Measurements from ENCODE around the gene TENM4. TPM values are rescaled to one million over a fixed set of nuclear protein-coding genes. Genes with fewer than 3 reads are reported as not detected.

TENM4 gene
- total RNA-seq, 1 experiment from 2014 or later = 25.0 TPM

DNA sequence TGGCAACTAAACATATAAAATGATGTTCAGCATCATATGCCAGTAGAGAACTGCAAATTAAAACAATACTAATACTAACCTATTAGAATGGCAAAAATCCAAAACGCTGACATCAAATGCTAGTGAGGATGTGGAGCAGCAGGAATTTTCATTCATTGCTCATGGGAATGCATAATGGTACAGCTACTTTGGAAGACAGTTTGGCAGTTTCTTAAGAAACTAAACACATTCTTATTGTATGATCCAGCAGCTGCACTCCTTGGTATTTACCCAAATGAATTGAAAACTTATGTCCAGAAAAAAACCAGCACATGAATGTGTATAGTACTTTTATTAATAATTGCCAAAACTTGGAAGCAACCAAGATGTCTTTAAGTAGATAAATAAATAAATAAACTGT lies 258.0 kb downstream of the TENM4 start:
- POLR2A ChIA-PET = no interaction called here
- Mint-ChIP-seq H3K27ac (no peak overlapping the region), H3K27me3 (ENCODE audit: low read depth) (peaks cover 22% of the 10 kb centered on the region), H3K9me3 (peaks cover 8% of the 10 kb centered on the region), H3K36me3 (peaks cover 5% of the 10 kb centered on the region; the same call in 1 of the 2 replicates), H3K4me3 (no peak overlapping the region), H3K4me1 (no peaks in the 10 kb centered on the region)
- TF ChIP-seq ATF1 (CRISPR knock-in tag; IDR thresholded peaks at IDR 0.05) = no peak
- no peak for TF ChIP-seq EMX1 (CRISPR knock-in tag; IDR thresholded peaks at IDR 0.05)
- no peak for TF ChIP-seq HMGA2 (CRISPR knock-in tag; IDR thresholded peaks at IDR 0.05)
- TF ChIP-seq, protein P1, sequence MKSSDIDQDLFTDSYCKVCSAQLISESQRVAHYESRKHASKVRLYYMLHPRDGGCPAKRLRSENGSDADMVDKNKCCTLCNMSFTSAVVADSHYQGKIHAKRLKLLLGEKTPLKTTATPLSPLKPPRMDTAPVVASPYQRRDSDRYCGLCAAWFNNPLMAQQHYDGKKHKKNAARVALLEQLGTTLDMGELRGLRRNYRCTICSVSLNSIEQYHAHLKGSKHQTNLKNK (CRISPR knock-in tag; IDR thresholded peaks at IDR 0.05) = no peak
- TF ChIP-seq ZNF138 (CRISPR knock-in tag; conservative IDR thresholded peaks at IDR 0.05) = no peak
- TF ChIP-seq NR1H2 (CRISPR knock-in tag; IDR thresholded peaks at IDR 0.05) = no peak
- no peak for DNase-seq (ENCODE audit: low spot score)
- CTCF ChIA-PET = no interaction called here
- ATAC-seq = no peak

DNA sequence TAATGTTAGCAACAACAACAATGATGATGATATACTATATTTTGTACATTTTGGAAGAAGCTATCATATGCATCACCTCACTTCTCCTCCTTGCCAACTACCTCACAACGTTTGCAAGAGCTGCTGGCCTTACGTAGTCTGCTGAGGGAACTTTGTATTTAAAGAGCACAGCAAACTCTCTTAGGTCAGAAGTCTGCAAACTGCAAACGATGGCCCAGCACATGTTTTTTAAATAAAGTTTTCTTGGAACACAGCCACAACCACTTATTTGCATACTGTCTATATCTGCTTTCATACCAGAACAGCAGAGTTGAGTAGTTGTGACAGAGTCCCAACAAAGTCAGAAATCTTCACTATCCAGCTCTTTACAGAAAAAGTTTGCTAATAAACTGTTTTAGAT lies 261.7 kb downstream of the TENM4 start:
- no peak overlapping the region for H3K4me3 Mint-ChIP-seq
- ChIA-PET CTCF (interaction anchor here (0.7 kb wide), 1 partner anchor 79 kb away, joined by 3 read pairs; no protein-coding TSS in a partner anchor), POLR2A (no interaction called here)
- peaks cover 8% of the 10 kb centered on the region for H3K4me1 Mint-ChIP-seq
- H3K27me3 Mint-ChIP-seq (ENCODE audit: low read depth) = peaks cover 16% of the 10 kb centered on the region
- no peak overlapping the region for H3K27ac Mint-ChIP-seq
- TF ChIP-seq, protein P2, sequence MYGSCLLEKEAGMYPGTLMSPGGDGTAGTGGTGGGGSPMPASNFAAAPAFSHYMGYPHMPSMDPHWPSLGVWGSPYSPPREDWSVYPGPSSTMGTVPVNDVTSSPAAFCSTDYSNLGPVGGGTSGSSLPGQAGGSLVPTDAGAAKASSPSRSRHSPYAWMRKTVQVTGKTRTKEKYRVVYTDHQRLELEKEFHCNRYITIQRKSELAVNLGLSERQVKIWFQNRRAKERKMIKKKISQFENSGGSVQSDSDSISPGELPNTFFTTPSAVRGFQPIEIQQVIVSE (CRISPR knock-in tag; IDR thresholded peaks at IDR 0.05; ENCODE audit: borderline replicate concordance) = no peak
- TF ChIP-seq, protein P3, sequence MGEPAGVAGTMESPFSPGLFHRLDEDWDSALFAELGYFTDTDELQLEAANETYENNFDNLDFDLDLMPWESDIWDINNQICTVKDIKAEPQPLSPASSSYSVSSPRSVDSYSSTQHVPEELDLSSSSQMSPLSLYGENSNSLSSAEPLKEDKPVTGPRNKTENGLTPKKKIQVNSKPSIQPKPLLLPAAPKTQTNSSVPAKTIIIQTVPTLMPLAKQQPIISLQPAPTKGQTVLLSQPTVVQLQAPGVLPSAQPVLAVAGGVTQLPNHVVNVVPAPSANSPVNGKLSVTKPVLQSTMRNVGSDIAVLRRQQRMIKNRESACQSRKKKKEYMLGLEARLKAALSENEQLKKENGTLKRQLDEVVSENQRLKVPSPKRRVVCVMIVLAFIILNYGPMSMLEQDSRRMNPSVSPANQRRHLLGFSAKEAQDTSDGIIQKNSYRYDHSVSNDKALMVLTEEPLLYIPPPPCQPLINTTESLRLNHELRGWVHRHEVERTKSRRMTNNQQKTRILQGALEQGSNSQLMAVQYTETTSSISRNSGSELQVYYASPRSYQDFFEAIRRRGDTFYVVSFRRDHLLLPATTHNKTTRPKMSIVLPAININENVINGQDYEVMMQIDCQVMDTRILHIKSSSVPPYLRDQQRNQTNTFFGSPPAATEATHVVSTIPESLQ (CRISPR knock-in tag; IDR thresholded peaks at IDR 0.05) = no peak
- TF ChIP-seq ZBTB21 (CRISPR knock-in tag; IDR thresholded peaks at IDR 0.05; ENCODE audit: borderline replicate concordance) (no peak), SMAD3 (CRISPR knock-in tag; IDR thresholded peaks at IDR 0.05; ENCODE audit: borderline replicate concordance) (no peak), TP53 (CRISPR knock-in tag; IDR thresholded peaks at IDR 0.05) (no peak), ZNF671 (CRISPR knock-in tag; IDR thresholded peaks at IDR 0.05) (no peak)
- TF ChIP-seq, protein P4, sequence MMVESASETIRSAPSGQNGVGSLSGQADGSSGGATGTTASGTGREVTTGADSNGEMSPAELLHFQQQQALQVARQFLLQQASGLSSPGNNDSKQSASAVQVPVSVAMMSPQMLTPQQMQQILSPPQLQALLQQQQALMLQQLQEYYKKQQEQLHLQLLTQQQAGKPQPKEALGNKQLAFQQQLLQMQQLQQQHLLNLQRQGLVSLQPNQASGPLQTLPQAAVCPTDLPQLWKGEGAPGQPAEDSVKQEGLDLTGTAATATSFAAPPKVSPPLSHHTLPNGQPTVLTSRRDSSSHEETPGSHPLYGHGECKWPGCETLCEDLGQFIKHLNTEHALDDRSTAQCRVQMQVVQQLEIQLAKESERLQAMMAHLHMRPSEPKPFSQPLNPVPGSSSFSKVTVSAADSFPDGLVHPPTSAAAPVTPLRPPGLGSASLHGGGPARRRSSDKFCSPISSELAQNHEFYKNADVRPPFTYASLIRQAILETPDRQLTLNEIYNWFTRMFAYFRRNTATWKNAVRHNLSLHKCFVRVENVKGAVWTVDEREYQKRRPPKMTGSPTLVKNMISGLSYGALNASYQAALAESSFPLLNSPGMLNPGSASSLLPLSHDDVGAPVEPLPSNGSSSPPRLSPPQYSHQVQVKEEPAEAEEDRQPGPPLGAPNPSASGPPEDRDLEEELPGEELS (CRISPR knock-in tag; IDR thresholded peaks at IDR 0.05) = no peak
- H3K36me3 Mint-ChIP-seq = no peaks in the 10 kb centered on the region
- H3K9me3 Mint-ChIP-seq = no peaks in the 10 kb centered on the region
- ATAC-seq (no peak), DNase-seq (ENCODE audit: low spot score) (no peak)

DNA sequence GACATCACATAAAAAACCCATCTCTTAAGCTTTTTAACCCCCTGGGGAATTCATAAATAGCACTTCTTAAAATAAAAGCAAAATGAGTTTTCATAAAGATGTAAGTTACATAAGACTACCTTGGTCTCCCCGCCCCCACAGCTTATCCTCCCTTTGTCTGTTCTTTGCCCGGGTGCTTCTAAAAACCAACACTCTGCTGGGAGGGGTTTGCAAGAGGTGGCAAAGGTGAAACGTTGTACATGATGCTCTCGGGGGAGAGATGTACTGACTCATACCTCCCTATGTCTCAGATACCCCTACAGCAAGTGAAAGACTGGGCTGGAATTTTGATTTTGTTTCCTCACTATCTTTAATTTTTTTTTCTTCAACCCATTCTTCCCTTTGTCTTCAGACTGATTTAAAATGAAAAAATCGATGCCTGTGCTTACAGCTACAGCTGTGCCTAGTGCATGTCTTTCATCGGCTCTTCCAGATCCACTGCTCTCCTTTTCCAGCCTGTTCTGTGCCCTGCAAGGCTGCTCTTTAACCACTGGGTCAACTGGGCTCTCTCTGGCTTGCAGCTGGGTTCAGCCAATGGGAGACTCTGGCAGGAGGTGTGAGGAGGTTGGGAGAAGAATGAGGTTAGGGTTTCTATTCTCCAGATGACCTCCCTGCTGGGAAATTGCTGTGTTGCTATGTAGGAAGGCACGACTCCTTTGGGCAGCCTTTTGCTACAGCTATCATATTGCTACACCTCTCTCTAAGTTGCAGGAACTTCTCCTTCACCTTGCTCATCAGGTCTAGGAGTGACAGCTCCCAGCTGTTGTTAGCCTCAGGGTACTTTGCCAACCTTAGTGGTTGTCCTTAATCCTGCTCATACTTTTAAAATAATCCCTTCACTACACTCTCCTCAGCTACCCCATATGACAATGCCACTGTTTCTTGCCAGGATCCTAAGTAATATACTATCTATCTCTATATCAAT lies 266.5 kb downstream of the TENM4 start:
- Mint-ChIP-seq H3K27ac (no peak overlapping the region), H3K27me3 (ENCODE audit: low read depth) (no peaks in the 10 kb centered on the region; the same call in 1 of the 2 replicates), H3K9me3 (no peaks in the 10 kb centered on the region), H3K36me3 (no peaks in the 10 kb centered on the region), H3K4me3 (no peak overlapping the region), H3K4me1 (peaks cover 15% of the 10 kb centered on the region)
- ATAC-seq = peak; percentile 99
- CTCF ChIA-PET = interaction anchor here (0.6 to 1.6 kb wide), 5 partner anchors 15 to 529 kb away, joined by 3 to 6 read pairs (median 4); no protein-coding TSS in a partner anchor
- TF ChIP-seq ZNF423 (CRISPR knock-in tag; IDR thresholded peaks at IDR 0.05) (peak; percentile 21; the same call in 1 of the 2 replicates), NFATC4 (CRISPR knock-in tag; IDR thresholded peaks at IDR 0.05) (no peak)
- DNase-seq (ENCODE audit: low spot score) = peak; percentile 21
- POLR2A ChIA-PET = no interaction called here

Data from WTC11 (cell line).